Activated CD8-positive, alpha-beta T cell treated with anti-CD3 and anti-CD28 coated beads for 36 hours (primary cell): ENCODE measurements around the gene TYRO3. TPM values are rescaled to one million over a fixed set of nuclear protein-coding genes. Genes with fewer than 3 reads are reported as not detected.

Experiments used
- ATAC-seq: fragments of 200-7000 bp; cut with Tn5 transposase; one replicate; pipeline ENCODE4 v1.10.0; 2021; ENCODE audit warnings: mild to moderate bottlenecking, moderate library complexity
- CTCF ChIA-PET: fragments of 350-600 bp; sonication (Branson Sonifier 250); formaldehyde crosslinking; loops from one replicate; lab custom pipeline; 2021; ENCODE audit warnings: antibody characterized with exemption; lab: Charles Lee
- POLR2A ChIA-PET: fragments of 350-600 bp; sonication (Branson Sonifier 250); formaldehyde crosslinking; loops from one replicate; lab custom pipeline; 2021; ENCODE audit warnings: antibody characterized with exemption; lab: Charles Lee
- DNase-seq: peaks from one replicate; pipeline ENCODE4 v3.0.0-alpha.2; 2020
- H3K27ac Mint-ChIP-seq: one replicate; pipeline ENCODE4 v1.8.0; 2021; ENCODE audit warnings: mild to moderate bottlenecking, mixed read lengths
- H3K27me3 Mint-ChIP-seq: one replicate; pipeline ENCODE4 v1.8.0; 2021; ENCODE audit warnings: mixed read lengths
- H3K36me3 Mint-ChIP-seq: one replicate; pipeline ENCODE4 v1.8.0; 2021; ENCODE audit warnings: low read depth, mixed read lengths
- H3K4me1 Mint-ChIP-seq: one replicate; pipeline ENCODE4 v1.8.0; 2021; ENCODE audit warnings: low read depth, mixed read lengths
- H3K4me3 Mint-ChIP-seq: one replicate; pipeline ENCODE4 v1.8.0; 2021; ENCODE audit warnings: mild to moderate bottlenecking, moderate library complexity, mixed read lengths
- H3K9me3 Mint-ChIP-seq: one replicate; pipeline ENCODE4 v1.8.0; 2021; ENCODE audit warnings: mixed read lengths
- CTCF ChIP-seq: fragments of 200-600 bp; IDR thresholded peaks from one replicate; pipeline ENCODE4 v1.8.0; 2022; ENCODE audit warnings: antibody characterized with exemption, mild to moderate bottlenecking
- intact Hi-C: fragments of 100-400 bp; cut with micrococcal nuclease; formaldehyde crosslinking; loops from one replicate; pipeline ENCODE4 v1.10.0; 2022
- total RNA-seq, 2 experiments: library from RNA; stranded (reverse); gene quantifications; one replicate each; pipeline ENCODE4 v1.2.3, GENCODE V29; 2021

Gene TYRO3
- total RNA-seq, 2 experiments from 2014 or later = 0.67 to 1.3 TPM

- no peaks in the 10 kb centered on the region for H3K36me3 Mint-ChIP-seq
- no peak for ATAC-seq
- H3K9me3 Mint-ChIP-seq = no peaks in the 10 kb centered on the region
- H3K4me3 Mint-ChIP-seq = no peak overlapping the region
- H3K4me1 Mint-ChIP-seq = no peaks in the 10 kb centered on the region
- H3K27ac Mint-ChIP-seq = no peak overlapping the region
- TF ChIP-seq CTCF = no peak
- POLR2A ChIA-PET = no interaction called here
- DNase-seq = no peak
- H3K27me3 Mint-ChIP-seq = peaks cover 8% of the 10 kb centered on the region
- CTCF ChIA-PET = interaction anchor here (0.8 to 1.6 kb wide), 3 partner anchors 9 to 37 kb away, joined by 3 to 6 read pairs (median 3); no protein-coding TSS in a partner anchor
- intact Hi-C loops = no loop called here
Measured at GRCh38 chr15:41594801-41595746, 36.1 kb downstream of the TYRO3 start.

GRCh38 chr15:41596972-41597371 lies 38.0 kb downstream of the TYRO3 start:
- no peak for ATAC-seq
- CTCF ChIA-PET = no interaction called here
- intact Hi-C loops = no loop called here
- TF ChIP-seq CTCF = no peak
- peaks cover 8% of the 10 kb centered on the region for H3K27me3 Mint-ChIP-seq
- H3K27ac Mint-ChIP-seq = no peak overlapping the region
- H3K9me3 Mint-ChIP-seq = no peaks in the 10 kb centered on the region
- no peak overlapping the region for H3K4me3 Mint-ChIP-seq
- DNase-seq = no peak
- no peaks in the 10 kb centered on the region for H3K4me1 Mint-ChIP-seq
- POLR2A ChIA-PET = no interaction called here
- no peaks in the 10 kb centered on the region for H3K36me3 Mint-ChIP-seq

- no peaks in the 10 kb centered on the region for H3K9me3 Mint-ChIP-seq
- H3K27ac Mint-ChIP-seq = no peak overlapping the region
- ChIA-PET POLR2A (no interaction called here), CTCF (no interaction called here)
- H3K36me3 Mint-ChIP-seq = no peaks in the 10 kb centered on the region
- ATAC-seq (no peak), DNase-seq (no peak)
- no peaks in the 10 kb centered on the region for H3K4me1 Mint-ChIP-seq
- peaks cover 7% of the 10 kb centered on the region for H3K27me3 Mint-ChIP-seq
- no peak for TF ChIP-seq CTCF
- intact Hi-C loops = no loop called here
- H3K4me3 Mint-ChIP-seq = no peak overlapping the region
Measured at GRCh38 chr15:41597787-41598186, 38.8 kb downstream of the TYRO3 start.

- DNase-seq (no peak), ATAC-seq (no peak)
- CTCF ChIA-PET = interaction anchor here (1.0 kb wide), 1 partner anchor 133 kb away, joined by 4 read pairs; no protein-coding TSS in a partner anchor
- Mint-ChIP-seq H3K4me1 (peaks cover 5% of the 10 kb centered on the region), H3K4me3 (no peak overlapping the region), H3K36me3 (no peaks in the 10 kb centered on the region), H3K27me3 (peaks cover 5% of the 10 kb centered on the region), H3K27ac (no peak overlapping the region), H3K9me3 (no peaks in the 10 kb centered on the region)
- POLR2A ChIA-PET = no interaction called here
- no peak for TF ChIP-seq CTCF
- intact Hi-C loops = no loop called here
Measured at GRCh38 chr15:41599061-41599460, 40.0 kb downstream of the TYRO3 start.

- Mint-ChIP-seq H3K4me3 (no peak overlapping the region), H3K4me1 (peaks cover 10% of the 10 kb centered on the region), H3K27me3 (peaks cover 7% of the 10 kb centered on the region), H3K27ac (no peak overlapping the region), H3K9me3 (no peaks in the 10 kb centered on the region), H3K36me3 (no peaks in the 10 kb centered on the region)
- intact Hi-C loops = no loop called here
- ChIA-PET CTCF (interaction anchor here (0.7 to 3.2 kb wide), 34 partner anchors 9 to 312 kb away, joined by 3 to 33 read pairs (median 5); partner anchors contain the start of genes MAPKBP1 and TYRO3), POLR2A (interaction anchor here (0.6 to 1.5 kb wide), 2 partner anchors 17 to 100 kb away, joined by 3 read pairs; no protein-coding TSS in a partner anchor)
- DNase-seq (no peak), ATAC-seq (peak; percentile 10)
- no peak for TF ChIP-seq CTCF
Measured at GRCh38 chr15:41603411-41603935, 44.5 kb downstream of the TYRO3 start.
